HG02973 (cell line): ENCODE data around the gene MBNL1.

Experiments used
- ATAC-seq: cut with Tn5 transposase; IDR thresholded peaks from one replicate; pipeline ENCODE4 v1.9.1; 2021; ENCODE audit warnings: moderate library complexity; ENCODE audit not compliant: unreplicated experiment

Gene MBNL1

GRCh38 chr3:152470095-152470494 is 201.4 kb downstream of the MBNL1 start:
- no peak for ATAC-seq

DNA sequence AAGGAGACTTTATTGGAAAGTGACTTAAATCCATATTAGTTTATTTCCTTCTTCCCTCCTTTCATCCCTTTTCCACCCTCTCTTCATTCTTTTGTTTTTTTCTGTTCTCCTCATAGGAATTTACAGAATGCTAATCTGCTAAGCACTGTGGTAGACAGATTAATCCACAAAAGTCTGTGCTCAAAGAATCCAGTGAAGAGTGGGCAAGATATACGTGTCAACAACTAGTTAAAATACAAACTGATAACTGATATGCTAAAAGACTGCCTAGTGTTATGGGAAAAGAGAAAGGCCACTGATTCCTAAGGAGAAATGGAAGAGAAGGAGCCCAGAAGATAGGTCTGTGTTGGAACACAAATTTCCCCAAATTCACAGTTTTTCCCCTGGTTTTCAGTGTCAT is 202.2 kb downstream of the MBNL1 start:
- ATAC-seq: no peak

GRCh38 chr3:152471814-152472671 is 203.3 kb downstream of the MBNL1 start:
- no peak for ATAC-seq

DNA sequence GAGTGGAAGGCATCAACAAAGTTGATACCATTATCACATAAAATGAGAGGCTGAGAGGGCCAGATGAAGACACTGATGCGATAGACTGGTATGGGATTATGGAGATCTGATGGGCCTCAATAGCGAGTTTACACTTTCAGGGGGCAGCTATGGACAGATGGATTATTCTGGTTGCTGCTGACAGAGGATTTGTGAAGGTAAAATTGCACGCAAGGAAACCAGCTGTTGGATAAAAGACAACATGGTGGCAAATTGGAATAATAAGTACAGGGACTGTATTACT is 203.9 kb downstream of the MBNL1 start:
- no peak for ATAC-seq

DNA sequence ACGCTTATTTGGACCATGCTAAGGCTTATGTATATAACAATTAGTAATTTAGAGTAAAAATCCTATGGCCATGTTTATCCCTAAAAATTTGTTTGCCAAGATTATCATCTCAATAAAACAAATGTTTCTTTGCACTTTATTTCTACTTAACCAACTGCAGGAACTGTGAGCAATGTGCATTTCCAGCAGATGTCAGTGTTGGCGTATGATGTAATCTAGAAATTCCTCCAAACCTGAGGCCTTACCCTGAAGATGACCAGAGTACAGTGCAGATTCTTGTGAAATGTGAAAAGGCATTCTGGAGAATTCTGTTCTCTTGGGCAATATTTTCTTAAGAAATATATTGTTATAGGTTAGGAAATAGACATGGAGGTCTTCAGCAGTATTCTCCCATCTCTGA is 205.9 kb downstream of the MBNL1 start:
- peak; percentile 66 for ATAC-seq

DNA sequence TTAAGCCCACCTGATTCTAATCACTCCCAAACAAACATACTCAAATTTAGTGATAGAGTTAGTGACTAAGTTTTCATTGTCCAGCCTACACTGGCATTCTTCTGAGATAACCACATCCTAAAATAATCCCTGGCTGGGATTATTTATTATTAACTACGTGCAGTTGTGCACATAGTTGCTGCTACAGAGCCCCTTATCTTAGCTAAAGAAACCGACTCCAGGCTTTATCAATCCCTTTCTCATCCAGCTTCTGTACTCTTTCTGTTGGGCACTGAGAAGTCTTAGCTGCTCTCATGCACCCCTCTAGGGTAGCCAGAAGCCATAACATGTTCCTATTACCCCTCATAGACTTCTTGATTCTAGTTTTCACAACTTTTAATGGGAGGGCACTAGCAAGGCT is 208.7 kb downstream of the MBNL1 start:
- ATAC-seq: no peak

- ATAC-seq: peak; percentile 82
Measured at GRCh38 chr3:152480282-152480953, 211.7 kb downstream of the MBNL1 start.

- ATAC-seq: no peak
Measured at GRCh38 chr3:152486364-152486763, 217.6 kb downstream of the MBNL1 start.

- no peak for ATAC-seq
Measured at GRCh38 chr3:152488449-152488848, 219.7 kb downstream of the MBNL1 start.

DNA sequence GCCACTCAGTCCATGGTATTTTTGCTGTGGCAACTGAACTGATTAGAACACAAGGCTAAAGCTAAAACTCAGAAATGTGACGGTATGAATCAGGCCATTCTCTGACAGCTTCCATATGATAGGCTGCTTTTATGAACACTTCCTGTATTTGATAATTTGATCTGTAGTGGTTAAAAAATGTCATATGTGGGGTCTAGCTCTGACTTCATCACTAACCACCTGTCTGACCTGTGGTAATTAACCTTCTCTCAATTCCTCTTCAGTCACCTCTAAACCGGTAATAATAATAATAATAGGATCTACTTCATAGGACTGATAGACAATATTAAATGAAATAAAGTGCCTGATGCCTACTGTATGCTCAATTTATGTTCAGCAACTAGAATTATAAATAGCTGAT is 223.2 kb downstream of the MBNL1 start:
- ATAC-seq: peak; percentile 88

DNA sequence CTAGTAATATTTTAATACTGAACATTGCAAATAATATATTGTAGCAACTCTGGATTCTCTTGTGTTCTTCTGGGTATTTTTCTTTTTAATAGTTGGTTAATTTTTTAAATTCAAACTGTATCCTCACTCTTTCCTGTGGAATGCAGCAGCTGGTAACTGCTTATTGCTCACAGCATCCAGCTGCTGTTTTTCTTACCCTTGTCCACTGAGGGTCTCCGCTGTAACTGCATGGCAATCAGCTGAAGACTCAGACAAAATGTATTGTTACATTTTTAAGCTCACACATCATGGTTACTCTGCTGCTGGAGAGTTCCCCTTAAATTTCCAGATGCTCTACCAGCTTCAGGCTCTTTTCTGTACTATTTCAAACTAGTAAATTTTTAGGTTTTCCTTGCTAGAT is 227.6 kb downstream of the MBNL1 start:
- ATAC-seq: no peak

DNA sequence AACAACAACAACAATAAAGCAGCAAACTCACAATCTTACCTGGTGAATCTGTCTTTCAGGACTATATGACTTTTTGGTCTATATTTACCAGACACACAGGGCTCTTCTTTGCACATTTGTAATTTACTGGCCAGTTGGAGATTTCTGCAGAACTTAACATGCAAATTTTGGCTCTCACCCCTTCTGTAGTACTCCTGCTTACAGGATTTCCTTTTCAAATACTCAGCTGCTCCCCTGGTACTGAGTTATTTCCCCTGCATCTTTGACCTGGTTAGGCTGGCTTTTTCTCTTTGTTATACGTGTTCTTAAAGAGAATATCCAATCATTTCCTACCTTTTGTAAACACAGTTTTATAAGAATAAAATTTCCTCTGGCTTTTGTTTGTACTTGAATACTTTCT is 228.0 kb downstream of the MBNL1 start:
- no peak for ATAC-seq

DNA sequence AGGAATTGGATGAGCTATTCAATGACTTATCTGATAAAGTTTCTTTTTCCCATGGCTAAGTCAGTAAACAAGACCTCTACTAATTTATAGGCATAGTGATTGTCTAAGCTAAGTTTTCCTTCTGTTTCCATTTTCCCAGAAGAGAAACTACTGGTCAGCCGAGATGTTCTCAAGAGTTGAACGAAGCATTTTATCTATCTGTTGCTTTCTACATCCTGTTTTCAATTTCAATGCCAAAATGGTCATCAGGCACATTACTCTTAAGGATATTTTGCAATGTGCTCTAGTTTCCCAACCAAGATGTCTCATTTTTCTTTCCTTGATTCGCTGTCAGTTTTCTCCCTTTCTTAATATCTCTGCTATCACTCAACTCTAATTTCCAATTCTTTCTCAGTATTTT is 228.7 kb downstream of the MBNL1 start:
- ATAC-seq: no peak

DNA sequence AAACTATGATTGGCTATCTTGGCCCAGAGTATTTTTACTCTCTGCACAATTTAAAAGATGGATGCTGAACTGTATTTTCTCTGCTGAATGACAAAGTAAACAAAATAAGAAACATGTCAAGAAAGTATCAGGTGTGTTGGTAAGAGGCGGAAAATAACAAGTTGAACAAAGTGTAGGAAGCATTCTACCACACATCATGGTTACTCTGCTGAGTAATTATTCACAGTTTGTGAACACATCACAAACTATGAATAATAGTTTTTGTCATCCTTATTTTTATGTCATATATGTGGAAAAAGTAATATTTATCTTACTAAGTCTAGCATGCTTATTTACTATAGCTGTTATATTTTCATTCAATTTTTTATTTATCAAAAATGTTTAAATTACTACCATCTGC is 229.2 kb downstream of the MBNL1 start:
- no peak for ATAC-seq

- ATAC-seq: no peak
Measured at GRCh38 chr3:152499791-152500385, 231.2 kb downstream of the MBNL1 start.

DNA sequence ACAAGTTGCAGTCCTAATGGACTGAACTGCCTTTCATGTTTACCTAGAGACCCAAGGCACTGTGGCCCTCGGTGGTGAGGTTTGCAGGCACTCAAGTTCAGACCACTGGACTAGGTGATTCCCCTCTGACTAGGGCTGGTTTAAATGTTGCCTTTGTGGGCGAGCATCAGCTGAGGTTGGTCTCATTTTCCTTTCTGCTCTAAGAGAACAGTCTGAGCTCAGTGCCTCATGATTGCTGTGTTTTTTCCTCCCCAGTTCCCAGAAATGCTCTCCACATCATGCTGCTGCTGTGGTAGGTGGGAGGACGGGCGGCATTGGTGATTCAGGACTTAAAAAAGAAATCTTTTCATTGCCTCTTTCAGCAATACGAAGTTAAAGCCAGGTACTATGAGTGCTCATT is 237.2 kb downstream of the MBNL1 start:
- ATAC-seq: peak; percentile 97

DNA sequence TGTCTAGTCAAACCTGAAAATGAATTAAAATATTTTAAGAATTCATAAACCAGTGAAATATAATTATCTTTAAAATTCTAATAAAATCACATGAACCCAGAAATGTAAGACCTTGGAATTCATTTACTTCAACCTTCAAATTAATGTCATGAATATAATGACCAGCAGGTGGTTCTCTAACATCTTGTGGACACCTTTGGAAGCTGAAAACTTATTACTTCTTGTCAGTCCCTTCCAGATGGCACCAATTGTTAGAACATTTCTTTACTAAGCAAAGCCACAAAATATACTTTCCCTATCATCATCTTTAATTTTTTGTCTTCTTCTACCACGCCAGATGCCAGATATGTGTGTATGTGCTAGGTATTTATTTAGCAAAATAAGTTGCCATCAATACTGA is 240.0 kb downstream of the MBNL1 start:
- ATAC-seq: no peak

DNA sequence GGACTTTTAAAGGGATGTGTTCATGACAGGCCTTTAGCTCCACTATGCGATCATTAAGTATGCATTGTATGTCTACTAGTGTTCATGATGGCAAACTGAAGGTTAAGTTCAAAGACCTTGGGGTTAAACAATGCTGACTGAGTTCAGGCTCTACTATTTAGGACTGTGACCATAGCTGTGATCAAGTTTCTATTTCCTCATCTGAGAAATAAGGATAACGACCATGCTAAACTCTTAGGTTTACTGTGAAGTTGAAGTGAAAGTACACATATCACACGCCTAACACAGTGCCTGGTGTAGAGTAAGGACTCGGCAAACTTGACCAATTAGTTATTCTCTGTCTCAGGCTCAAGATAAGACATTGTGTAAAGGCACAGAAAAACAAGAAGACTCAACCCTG is 243.2 kb downstream of the MBNL1 start:
- ATAC-seq: peak; percentile 87

DNA sequence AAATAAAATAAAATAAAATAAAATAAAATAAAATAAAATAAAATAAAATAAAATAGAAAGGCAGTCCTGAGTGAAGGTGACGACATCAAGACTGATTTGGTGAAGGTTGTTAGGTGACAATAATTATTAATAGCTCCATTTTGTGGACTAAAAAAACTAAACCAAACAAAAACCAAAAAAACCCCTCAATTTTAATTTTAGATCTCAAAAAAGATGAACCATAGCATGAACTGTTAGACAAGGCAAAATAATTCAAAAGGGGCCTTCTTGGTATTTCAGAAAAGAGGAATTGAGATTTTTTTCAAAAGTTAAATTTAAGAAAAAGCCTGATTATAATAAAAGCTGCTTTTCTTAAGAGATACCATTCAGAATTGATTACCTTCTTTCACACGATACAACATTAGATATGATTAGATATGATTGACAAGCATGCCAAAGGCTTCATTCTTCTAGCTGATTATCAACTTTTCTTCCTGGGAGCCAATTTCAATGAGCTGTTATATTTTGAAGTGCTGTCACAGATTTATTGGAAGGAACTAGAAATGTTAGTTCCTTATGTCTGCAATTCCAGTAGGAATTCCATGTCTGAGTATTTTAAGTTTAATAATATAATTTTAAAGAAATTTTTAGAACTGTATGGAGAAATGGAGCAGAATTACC is 244.7 kb downstream of the MBNL1 start:
- no peak for ATAC-seq
